HG03039 (cell line): Measurements from ENCODE around the gene FBXO3.
A peak's percentile ranks its signal among the peaks of the same experiment; 100 is the strongest.
"Not testable (repeated sequence)": the region's sequence is repeated elsewhere in the genome, so short reads cannot be mapped to it uniquely, and the experiment has no call there.

Experiments
- ATAC-seq: cut with Tn5 transposase; IDR thresholded peaks from one replicate; pipeline ENCODE4 v1.9.1; 2021; ENCODE audit warnings: mild to moderate bottlenecking, moderate library complexity; ENCODE audit not compliant: unreplicated experiment

The FBXO3 gene

GRCh38 chr11:33729072-33729664 is 45.2 kb downstream of the FBXO3 start:
- not testable (repeated sequence) for ATAC-seq

- not testable (repeated sequence) for ATAC-seq
Measured at GRCh38 chr11:33727539-33727938, 46.8 kb downstream of the FBXO3 start.

GRCh38 chr11:33725496-33725895 is 48.8 kb downstream of the FBXO3 start:
- ATAC-seq = no peak

- ATAC-seq = no peak
Measured at GRCh38 chr11:33724644-33725035, 49.7 kb downstream of the FBXO3 start.

- ATAC-seq = no peak
Measured at GRCh38 chr11:33723238-33723881, 51.0 kb downstream of the FBXO3 start.

- ATAC-seq = peak; percentile 88
Measured at GRCh38 chr11:33722590-33723234, 51.6 kb downstream of the FBXO3 start.

GRCh38 chr11:33721984-33722383 is 52.3 kb downstream of the FBXO3 start:
- no peak for ATAC-seq

GRCh38 chr11:33721426-33721825 is 52.9 kb downstream of the FBXO3 start:
- no peak for ATAC-seq

- ATAC-seq = no peak
Measured at GRCh38 chr11:33719587-33719986, 54.7 kb downstream of the FBXO3 start.

- no peak for ATAC-seq
Measured at GRCh38 chr11:33718440-33718839, 55.9 kb downstream of the FBXO3 start.

- ATAC-seq = no peak
Measured at GRCh38 chr11:33716243-33716642, 58.1 kb downstream of the FBXO3 start.

GRCh38 chr11:33713856-33714398 is 60.4 kb downstream of the FBXO3 start:
- no peak for ATAC-seq

GRCh38 chr11:33713151-33713855 is 61.0 kb downstream of the FBXO3 start:
- no peak for ATAC-seq

- no peak for ATAC-seq
Measured at GRCh38 chr11:33712436-33712835, 61.9 kb downstream of the FBXO3 start.

GRCh38 chr11:33709466-33709865 is 64.9 kb downstream of the FBXO3 start:
- ATAC-seq = no peak

GRCh38 chr11:33708985-33709384 is 65.3 kb downstream of the FBXO3 start:
- no peak for ATAC-seq

- ATAC-seq = not testable (repeated sequence)
Measured at GRCh38 chr11:33707831-33708230, 66.5 kb downstream of the FBXO3 start.

- ATAC-seq = no peak
Measured at GRCh38 chr11:33706966-33707365, 67.4 kb downstream of the FBXO3 start.

GRCh38 chr11:33706546-33706945 is 67.8 kb downstream of the FBXO3 start:
- ATAC-seq = no peak

GRCh38 chr11:33704240-33705002 is 69.9 kb downstream of the FBXO3 start:
- ATAC-seq = no peak

- no peak for ATAC-seq
Measured at GRCh38 chr11:33703788-33704187, 70.5 kb downstream of the FBXO3 start.
